Activated CD8-positive, alpha-beta memory T cell treated with anti-CD3 and anti-CD28 coated beads, Interleukin-2, amount 10 ng/mL, durations not matched to agents 7 days and 5 days (primary cell): ENCODE measurements around the gene SIGLECL1. TPM values are rescaled to one million over a fixed set of nuclear protein-coding genes. Genes with fewer than 3 reads are reported as not detected.
"Not testable (repeated sequence)": the region's sequence is repeated elsewhere in the genome, so short reads cannot be mapped to it uniquely, and the experiment has no call there.

Source experiments
- ATAC-seq: fragments of 150-1000 bp; cut with Tn5 transposase; one replicate; pipeline ENCODE4 v1.10.0; 2021; ENCODE audit warnings: moderate library complexity
- CTCF ChIA-PET: fragments of 350-600 bp; sonication (Branson Sonifier 250); formaldehyde crosslinking; loops from one replicate; lab custom pipeline; 2021; ENCODE audit warnings: antibody characterized with exemption; lab: Charles Lee
- DNase-seq: peaks from one replicate; pipeline ENCODE4 v3.0.0-alpha.2; 2020
- H3K27ac Mint-ChIP-seq: one replicate; pipeline ENCODE4 v1.8.0; 2021; ENCODE audit warnings: mild to moderate bottlenecking, mixed read lengths
- H3K27me3 Mint-ChIP-seq: one replicate; pipeline ENCODE4 v1.8.0; 2021; ENCODE audit warnings: mixed read lengths
- H3K36me3 Mint-ChIP-seq: one replicate; pipeline ENCODE4 v1.8.0; 2021; ENCODE audit warnings: mild to moderate bottlenecking, mixed read lengths
- H3K4me1 Mint-ChIP-seq: one replicate; pipeline ENCODE4 v1.8.0; 2021; ENCODE audit warnings: mixed read lengths
- H3K4me3 Mint-ChIP-seq: one replicate; pipeline ENCODE4 v1.8.0; 2021; ENCODE audit warnings: mild to moderate bottlenecking, moderate library complexity, mixed read lengths
- H3K9me3 Mint-ChIP-seq: one replicate; pipeline ENCODE4 v1.8.0; 2022; ENCODE audit warnings: low read depth, mixed read lengths
- total RNA-seq, 2 experiments: library from RNA; stranded (reverse); gene quantifications; one replicate each; pipeline ENCODE4 v1.2.3, GENCODE V29; 2021

Gene SIGLECL1
- not detected for total RNA-seq

DNA sequence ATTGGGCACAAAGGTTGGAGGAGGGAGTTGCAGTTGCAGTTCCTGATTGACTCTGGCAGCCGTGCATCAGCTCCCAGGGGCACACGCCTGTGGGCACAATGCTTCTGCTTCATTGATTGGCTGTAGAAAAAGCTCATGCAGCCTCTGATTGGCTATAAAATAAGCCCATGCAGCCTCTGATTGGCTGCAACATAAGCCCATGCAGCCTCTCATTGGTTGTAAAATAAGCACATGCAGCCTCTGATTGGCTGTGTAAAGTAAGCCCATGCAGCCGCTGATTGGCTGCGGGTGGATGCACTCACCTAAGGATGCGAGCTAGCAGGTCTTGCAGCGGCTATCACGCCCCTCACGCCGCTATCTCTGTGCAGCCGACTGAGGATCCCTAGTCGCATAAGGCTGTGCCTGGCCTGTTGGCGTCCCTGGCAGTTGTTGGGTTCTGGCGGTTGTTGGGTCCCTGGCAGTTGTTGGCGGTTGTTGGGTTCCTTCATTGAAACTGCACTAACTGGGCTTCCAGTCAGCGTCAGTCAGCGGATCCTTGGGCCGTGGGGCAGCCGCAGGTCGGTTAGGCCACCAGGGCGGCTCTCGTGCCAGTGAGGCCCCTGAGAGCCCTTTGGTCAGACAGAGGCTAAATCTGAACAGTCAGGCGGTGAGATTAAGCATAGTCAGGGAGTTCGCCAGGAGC lies at the start of gene SIGLECL1:
TSS of gene SIGLECL1 (plus strand) at position 295 of the 682 bp plus-strand sequence. CDS start 12,993 bp downstream, outside the sequence.
- H3K4me3 Mint-ChIP-seq: no peak within 1 kb of the TSS
- CTCF ChIA-PET: interaction anchor here (1.2 to 2.8 kb wide), 2 partner anchors 8 to 93 kb away, joined by 3 to 11 read pairs; no protein-coding TSS in a partner anchor
- ATAC-seq: no peak
- DNase-seq: no peak
- H3K9me3 Mint-ChIP-seq: peaks cover 3% of the 10 kb centered on the region
- H3K4me1 Mint-ChIP-seq: peaks cover 82% of the 10 kb centered on the region
- peaks cover 12% of the 10 kb centered on the region for H3K36me3 Mint-ChIP-seq
- H3K27ac Mint-ChIP-seq: peak within 1 kb of the TSS; percentile 25
- no peaks in the 10 kb centered on the region for H3K27me3 Mint-ChIP-seq

DNA sequence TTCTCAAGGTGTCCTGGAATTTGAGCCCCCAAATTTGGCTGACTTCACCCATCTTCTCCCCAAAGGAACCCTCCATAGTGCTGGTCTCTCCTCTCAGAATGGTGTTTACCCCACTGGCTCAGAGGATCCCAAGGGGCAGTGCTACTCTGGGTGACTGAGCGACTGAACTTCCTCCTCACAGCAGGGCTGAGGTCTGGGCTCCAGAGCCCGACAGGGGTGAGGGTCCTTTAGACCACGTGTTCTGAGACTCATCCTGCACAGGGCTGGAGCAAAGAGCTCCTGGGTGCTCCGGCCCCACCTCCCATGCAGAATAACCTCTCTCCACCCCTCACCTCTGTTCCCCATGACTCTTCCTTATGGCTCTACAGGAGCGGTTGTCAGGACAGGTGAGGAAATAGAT lies 49.2 kb upstream of the SIGLECL1 start:
- CTCF ChIA-PET: interaction anchor here (0.9 kb wide), 1 partner anchor 8 kb away, joined by 3 read pairs; no protein-coding TSS in a partner anchor
- ATAC-seq: no peak
- no peak overlapping the region for H3K27ac Mint-ChIP-seq
- DNase-seq: no peak
- peaks cover 55% of the 10 kb centered on the region for H3K27me3 Mint-ChIP-seq
- peaks cover 2% of the 10 kb centered on the region for H3K4me1 Mint-ChIP-seq
- no peaks in the 10 kb centered on the region for H3K36me3 Mint-ChIP-seq
- no peaks in the 10 kb centered on the region for H3K9me3 Mint-ChIP-seq
- no peak overlapping the region for H3K4me3 Mint-ChIP-seq

GRCh38 chr19:51203916-51204315 lies 47.0 kb upstream of the SIGLECL1 start:
- Mint-ChIP-seq H3K27ac (no peak overlapping the region), H3K4me1 (peaks cover 14% of the 10 kb centered on the region), H3K36me3 (no peaks in the 10 kb centered on the region), H3K4me3 (no peak overlapping the region), H3K27me3 (peaks cover 69% of the 10 kb centered on the region), H3K9me3 (no peaks in the 10 kb centered on the region)
- DNase-seq (no peak), ATAC-seq (no peak)
- CTCF ChIA-PET: interaction anchor here (1.1 kb wide), 1 partner anchor 56 kb away, joined by 3 read pairs; no protein-coding TSS in a partner anchor

DNA sequence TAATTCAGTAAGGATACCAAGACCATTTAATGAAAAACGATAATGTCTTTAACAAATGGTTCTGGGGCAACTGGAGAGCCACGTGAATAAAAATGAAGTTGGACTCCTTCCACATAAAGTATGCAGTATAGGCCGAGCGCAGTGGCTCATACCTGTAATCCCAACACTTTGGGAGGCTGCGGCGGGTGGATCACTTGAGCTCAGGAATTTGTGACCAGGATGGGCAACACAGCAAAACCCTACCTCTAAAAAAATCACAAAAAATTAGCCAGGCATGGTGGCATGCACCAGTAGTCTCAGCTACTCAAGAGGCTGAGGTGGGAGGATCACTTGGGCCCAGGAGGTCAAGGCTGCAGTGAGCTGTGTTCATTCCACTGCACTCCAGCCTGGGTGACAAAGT lies 46.6 kb upstream of the SIGLECL1 start:
- H3K27me3 Mint-ChIP-seq: peaks cover 73% of the 10 kb centered on the region
- ATAC-seq (no peak), DNase-seq (no peak)
- no peak overlapping the region for H3K27ac Mint-ChIP-seq
- no peaks in the 10 kb centered on the region for H3K9me3 Mint-ChIP-seq
- H3K4me1 Mint-ChIP-seq: peaks cover 14% of the 10 kb centered on the region
- H3K36me3 Mint-ChIP-seq: no peaks in the 10 kb centered on the region
- CTCF ChIA-PET: interaction anchor here (1.1 kb wide), 1 partner anchor 55 kb away, joined by 3 read pairs; no protein-coding TSS in a partner anchor
- H3K4me3 Mint-ChIP-seq: no peak overlapping the region

GRCh38 chr19:51207747-51208146 lies 43.1 kb upstream of the SIGLECL1 start:
- no peak for DNase-seq
- CTCF ChIA-PET: interaction anchor here (1.0 to 1.2 kb wide), 2 partner anchors 52 to 120 kb away, joined by 3 read pairs; no protein-coding TSS in a partner anchor
- peaks cover 68% of the 10 kb centered on the region for H3K27me3 Mint-ChIP-seq
- H3K27ac Mint-ChIP-seq: no peak overlapping the region
- ATAC-seq: peak; percentile 47
- H3K4me1 Mint-ChIP-seq: peaks cover 24% of the 10 kb centered on the region
- no peaks in the 10 kb centered on the region for H3K9me3 Mint-ChIP-seq
- no peak overlapping the region for H3K4me3 Mint-ChIP-seq
- H3K36me3 Mint-ChIP-seq: no peaks in the 10 kb centered on the region

GRCh38 chr19:51210191-51210784 lies 40.6 kb upstream of the SIGLECL1 start:
- H3K36me3 Mint-ChIP-seq: no peaks in the 10 kb centered on the region

GRCh38 chr19:51210874-51211361 lies 40.0 kb upstream of the SIGLECL1 start:
- CTCF ChIA-PET: interaction anchor here (2.0 kb wide), 1 partner anchor 49 kb away, joined by 7 read pairs; no protein-coding TSS in a partner anchor
- Mint-ChIP-seq H3K27me3 (peaks cover 46% of the 10 kb centered on the region), H3K4me1 (peaks cover 22% of the 10 kb centered on the region)
- not testable (repeated sequence) for H3K9me3 Mint-ChIP-seq, DNase-seq, H3K4me3 Mint-ChIP-seq, ATAC-seq, H3K36me3 Mint-ChIP-seq, H3K27ac Mint-ChIP-seq

More at GRCh38 chr19:51210191-51210784, 40.6 kb upstream of the SIGLECL1 start:
- peaks cover 22% of the 10 kb centered on the region for H3K4me1 Mint-ChIP-seq
- no peak overlapping the region for H3K27ac Mint-ChIP-seq
- CTCF ChIA-PET: interaction anchor here (2.0 kb wide), 1 partner anchor 49 kb away, joined by 7 read pairs; no protein-coding TSS in a partner anchor
- H3K27me3 Mint-ChIP-seq: peaks cover 52% of the 10 kb centered on the region
- ATAC-seq: no peak
- no peaks in the 10 kb centered on the region for H3K9me3 Mint-ChIP-seq
- no peak overlapping the region for H3K4me3 Mint-ChIP-seq
- no peak for DNase-seq

GRCh38 chr19:51211833-51212232 lies 39.0 kb upstream of the SIGLECL1 start:
- Mint-ChIP-seq H3K36me3 (no peaks in the 10 kb centered on the region), H3K4me1 (peaks cover 22% of the 10 kb centered on the region), H3K27ac (no peak overlapping the region), H3K27me3 (peaks cover 36% of the 10 kb centered on the region), H3K4me3 (no peak overlapping the region), H3K9me3 (no peaks in the 10 kb centered on the region)
- ATAC-seq (no peak), DNase-seq (no peak)
- CTCF ChIA-PET: no interaction called here

DNA sequence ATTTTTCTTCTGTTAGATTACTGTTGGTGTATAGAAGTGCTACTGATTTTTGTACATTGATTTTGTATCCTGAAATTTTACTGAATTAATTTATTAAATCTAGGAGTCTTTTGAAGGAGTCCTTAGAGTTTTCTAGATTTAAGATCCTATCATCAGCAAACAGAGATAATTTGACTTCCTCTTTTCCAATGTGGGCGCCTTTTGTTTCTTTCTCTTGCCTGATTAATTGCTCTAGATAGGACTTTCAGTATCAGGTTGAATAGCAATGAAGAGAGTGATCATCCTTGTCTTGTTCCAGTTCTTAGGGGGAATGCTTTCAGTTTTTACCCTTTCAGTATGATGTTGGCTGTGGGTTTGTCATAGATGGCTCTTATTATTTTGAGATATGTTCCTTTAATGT lies 31.6 kb upstream of the SIGLECL1 start:
- H3K27me3 Mint-ChIP-seq: peaks cover 62% of the 10 kb centered on the region
- peaks cover 9% of the 10 kb centered on the region for H3K4me1 Mint-ChIP-seq
- DNase-seq (no peak), ATAC-seq (no peak)
- no peak overlapping the region for H3K4me3 Mint-ChIP-seq
- H3K9me3 Mint-ChIP-seq: no peaks in the 10 kb centered on the region
- CTCF ChIA-PET: interaction anchor here (1.9 kb wide), 1 partner anchor 40 kb away, joined by 4 read pairs; no protein-coding TSS in a partner anchor
- no peaks in the 10 kb centered on the region for H3K36me3 Mint-ChIP-seq
- H3K27ac Mint-ChIP-seq: no peak overlapping the region

DNA sequence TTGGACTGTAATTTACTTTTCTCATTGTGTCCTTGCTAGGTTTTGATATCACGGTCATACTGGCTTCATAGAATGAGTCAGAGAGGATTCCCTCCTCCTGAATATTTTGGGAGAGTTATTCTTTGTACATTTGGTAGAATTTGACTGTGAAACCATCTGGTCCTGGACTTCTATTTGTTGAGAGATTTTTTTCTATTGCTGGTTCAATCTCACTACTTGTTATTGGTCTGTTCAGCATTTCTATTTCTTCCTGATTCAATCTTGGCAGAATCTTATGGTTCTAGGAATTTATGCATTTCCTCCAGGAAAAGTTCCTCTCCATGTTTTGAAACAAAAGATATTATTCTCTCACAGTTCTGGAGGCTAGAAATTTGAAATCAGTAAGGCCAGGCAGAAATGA lies 30.9 kb upstream of the SIGLECL1 start:
- no peak for ATAC-seq
- Mint-ChIP-seq H3K4me1 (peaks cover 16% of the 10 kb centered on the region), H3K4me3 (no peak overlapping the region), H3K36me3 (no peaks in the 10 kb centered on the region), H3K9me3 (no peaks in the 10 kb centered on the region), H3K27me3 (peaks cover 66% of the 10 kb centered on the region), H3K27ac (no peak overlapping the region)
- CTCF ChIA-PET: no interaction called here
- no peak for DNase-seq

DNA sequence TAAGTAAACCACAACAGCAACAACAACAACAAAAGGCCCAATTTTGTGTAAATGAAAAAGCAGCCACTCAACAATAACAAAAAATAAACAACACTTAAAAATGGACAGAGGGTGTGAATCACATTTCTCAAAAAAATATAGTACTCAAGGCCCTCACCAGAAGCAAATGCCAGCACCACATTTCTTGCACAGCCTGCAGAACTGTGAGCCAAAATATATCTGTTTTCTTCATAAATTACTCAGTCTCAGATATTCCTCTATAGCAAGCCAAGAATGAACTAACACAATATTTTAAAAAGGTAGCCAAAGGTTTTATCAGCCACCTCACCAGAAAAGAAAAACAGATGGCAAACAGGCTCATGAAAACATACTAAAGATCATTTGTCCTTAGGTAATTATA lies 29.9 kb upstream of the SIGLECL1 start:
- ATAC-seq (no peak), DNase-seq (no peak)
- Mint-ChIP-seq H3K9me3 (no peaks in the 10 kb centered on the region), H3K27me3 (peaks cover 75% of the 10 kb centered on the region), H3K27ac (no peak overlapping the region), H3K4me3 (no peak overlapping the region), H3K36me3 (no peaks in the 10 kb centered on the region), H3K4me1 (peaks cover 26% of the 10 kb centered on the region)
- CTCF ChIA-PET: no interaction called here

DNA sequence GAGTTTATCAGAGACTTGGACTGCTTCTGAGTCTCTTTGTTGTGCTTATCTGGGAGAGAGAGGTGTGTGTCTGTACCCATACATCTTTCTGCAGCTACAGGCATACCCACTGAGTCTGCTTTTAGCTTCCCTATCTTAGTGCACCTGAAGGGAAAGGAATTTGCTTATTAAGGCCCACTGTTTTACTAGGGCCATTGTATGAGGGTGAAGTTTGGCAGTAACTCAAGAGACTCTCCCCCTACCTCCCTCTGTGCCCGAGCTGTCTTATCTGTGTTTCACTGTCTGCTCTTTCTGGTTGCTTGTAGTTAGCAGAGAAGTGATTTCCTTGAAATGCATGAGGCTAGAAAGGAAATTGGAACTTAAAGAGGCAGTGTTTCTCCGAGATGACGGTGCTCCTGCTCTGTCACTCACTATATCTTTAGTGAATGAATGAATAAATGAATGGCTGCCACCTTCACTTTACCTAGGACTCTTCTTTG lies 26.7 kb upstream of the SIGLECL1 start:
- no peak for ATAC-seq
- CTCF ChIA-PET: interaction anchor here (0.9 kb wide), 1 partner anchor 10 kb away, joined by 3 read pairs; no protein-coding TSS in a partner anchor
- peaks cover 88% of the 10 kb centered on the region for H3K27me3 Mint-ChIP-seq
- no peak overlapping the region for H3K4me3 Mint-ChIP-seq
- DNase-seq: no peak
- H3K4me1 Mint-ChIP-seq: peaks cover 42% of the 10 kb centered on the region
- H3K9me3 Mint-ChIP-seq: no peaks in the 10 kb centered on the region
- H3K27ac Mint-ChIP-seq: no peak overlapping the region
- H3K36me3 Mint-ChIP-seq: no peaks in the 10 kb centered on the region

DNA sequence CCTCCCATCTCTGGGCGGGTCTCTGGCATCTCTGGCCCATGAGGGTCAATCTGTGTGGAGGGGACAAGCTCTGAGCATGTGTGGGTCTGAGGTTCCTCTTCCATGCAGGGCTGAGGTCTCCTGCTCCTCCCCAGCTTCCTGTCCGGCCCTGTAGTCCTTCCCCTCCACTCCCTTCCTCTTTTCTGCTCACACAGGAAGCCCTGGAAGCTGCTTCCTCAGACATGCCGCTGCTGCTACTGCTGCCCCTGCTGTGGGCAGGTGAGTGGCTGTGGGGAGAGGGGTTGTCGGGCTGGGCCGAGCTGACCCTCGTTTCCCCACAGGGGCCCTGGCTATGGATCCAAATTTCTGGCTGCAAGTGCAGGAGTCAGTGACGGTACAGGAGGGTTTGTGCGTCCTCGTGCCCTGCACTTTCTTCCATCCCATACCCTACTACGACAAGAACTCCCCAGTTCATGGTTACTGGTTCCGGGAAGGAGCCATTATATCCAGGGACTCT lies 25.9 kb upstream of the SIGLECL1 start, which contains the start of gene CD33:
TSS of gene CD33 (plus strand) at position 183 of the 496 bp plus-strand sequence. CDS start at position 222, 39 bp downstream.
- DNase-seq, H3K9me3 Mint-ChIP-seq, H3K36me3 Mint-ChIP-seq, ATAC-seq: not testable (repeated sequence)
- H3K27ac Mint-ChIP-seq: peak within 1 kb of the TSS; percentile 44
- peaks cover 39% of the 10 kb centered on the region for H3K4me1 Mint-ChIP-seq
- peaks cover 88% of the 10 kb centered on the region for H3K27me3 Mint-ChIP-seq
- CTCF ChIA-PET: interaction anchor here (1.0 kb wide), 1 partner anchor 33 kb away, joined by 3 read pairs; no protein-coding TSS in a partner anchor
- H3K4me3 Mint-ChIP-seq: peak within 1 kb of the TSS; percentile 55
